ENCODE results near the gene OR5AR1. TPM values are rescaled to one million over a fixed set of nuclear protein-coding genes. Genes with fewer than 3 reads are reported as not detected.
"Not testable (repeated sequence)": the region's sequence is repeated elsewhere in the genome, so short reads cannot be mapped to it uniquely, and the experiment has no call there.

Gene OR5AR1
- total RNA-seq, 1 donor from 2014 or later: not detected

GRCh38 chr11:56637500-56637899 lies 26.0 kb upstream of the OR5AR1 start:
- no peak for DNase-seq (ENCODE audit: low spot score, unreplicated experiment)
- Mint-ChIP-seq H3K27ac (no peak overlapping the region), H3K36me3 (ENCODE audit: insufficient read depth) (no peaks in the 10 kb centered on the region), H3K4me3 (ENCODE audit: low read depth) (no peak overlapping the region), H3K27me3 (peaks cover 3% of the 10 kb centered on the region), H3K9me3 (ENCODE audit: low read depth) (peaks cover 9% of the 10 kb centered on the region), H3K4me1 (ENCODE audit: low read depth) (no peaks in the 10 kb centered on the region)
- no peak for TF ChIP-seq CTCF (IDR thresholded peaks at IDR 0.05; ENCODE audit: unreplicated experiment)

- H3K27me3 Mint-ChIP-seq: no peaks in the 10 kb centered on the region
- no peak for DNase-seq (ENCODE audit: low spot score, unreplicated experiment)
- no peak within 1 kb of the TSS for H3K27ac Mint-ChIP-seq
- no peaks in the 10 kb centered on the region for H3K4me1 Mint-ChIP-seq (ENCODE audit: low read depth)
- peaks cover 7% of the 10 kb centered on the region for H3K9me3 Mint-ChIP-seq (ENCODE audit: low read depth)
- no peak within 1 kb of the TSS for H3K4me3 Mint-ChIP-seq (ENCODE audit: low read depth)
- TF ChIP-seq CTCF (IDR thresholded peaks at IDR 0.05; ENCODE audit: unreplicated experiment): no peak
- H3K36me3 Mint-ChIP-seq (ENCODE audit: insufficient read depth): no peaks in the 10 kb centered on the region
Observed at GRCh38 chr11:56642339-56642738, 21.1 kb upstream of the OR5AR1 start, which contains the start of gene OR5AP2. Gene OR5AP2 (minus strand): TSS chr11:56642439. CDS start chr11:56642439, 0 bp downstream.

GRCh38 chr11:56659755-56660154 lies 3.7 kb upstream of the OR5AR1 start:
- Mint-ChIP-seq H3K36me3 (ENCODE audit: insufficient read depth) (no peaks in the 10 kb centered on the region), H3K27me3 (no peaks in the 10 kb centered on the region), H3K4me3 (ENCODE audit: low read depth) (no peak overlapping the region), H3K9me3 (ENCODE audit: low read depth) (peaks cover 4% of the 10 kb centered on the region), H3K4me1 (ENCODE audit: low read depth) (peaks cover 3% of the 10 kb centered on the region), H3K27ac (no peak overlapping the region)
- no peak for TF ChIP-seq CTCF (IDR thresholded peaks at IDR 0.05; ENCODE audit: unreplicated experiment)
- DNase-seq (ENCODE audit: low spot score, unreplicated experiment): no peak

GRCh38 chr11:56670984-56671383 lies 7.5 kb downstream of the OR5AR1 start:
- H3K27me3 Mint-ChIP-seq: no peaks in the 10 kb centered on the region
- DNase-seq (ENCODE audit: low spot score, unreplicated experiment): no peak
- no peak overlapping the region for H3K27ac Mint-ChIP-seq
- H3K4me1 Mint-ChIP-seq (ENCODE audit: low read depth): no peaks in the 10 kb centered on the region
- no peaks in the 10 kb centered on the region for H3K36me3 Mint-ChIP-seq (ENCODE audit: insufficient read depth)
- peaks cover 6% of the 10 kb centered on the region for H3K9me3 Mint-ChIP-seq (ENCODE audit: low read depth)
- H3K4me3 Mint-ChIP-seq (ENCODE audit: low read depth): no peak overlapping the region
- TF ChIP-seq CTCF (IDR thresholded peaks at IDR 0.05; ENCODE audit: unreplicated experiment): no peak

- no peaks in the 10 kb centered on the region for H3K36me3 Mint-ChIP-seq (ENCODE audit: insufficient read depth)
- H3K27ac Mint-ChIP-seq: no peak overlapping the region
- H3K4me3 Mint-ChIP-seq (ENCODE audit: low read depth): no peak overlapping the region
- DNase-seq (ENCODE audit: low spot score, unreplicated experiment): no peak
- TF ChIP-seq CTCF (IDR thresholded peaks at IDR 0.05; ENCODE audit: unreplicated experiment): no peak
- no peaks in the 10 kb centered on the region for H3K9me3 Mint-ChIP-seq (ENCODE audit: low read depth)
- H3K4me1 Mint-ChIP-seq (ENCODE audit: low read depth): no peaks in the 10 kb centered on the region
- H3K27me3 Mint-ChIP-seq: no peaks in the 10 kb centered on the region
Observed at GRCh38 chr11:56688554-56689100, 25.1 kb downstream of the OR5AR1 start.

GRCh38 chr11:56691179-56691578 lies 27.7 kb downstream of the OR5AR1 start:
- H3K36me3 Mint-ChIP-seq (ENCODE audit: insufficient read depth); H3K9me3 Mint-ChIP-seq (ENCODE audit: low read depth); H3K4me1 Mint-ChIP-seq (ENCODE audit: low read depth); H3K4me3 Mint-ChIP-seq (ENCODE audit: low read depth); H3K27ac Mint-ChIP-seq; DNase-seq (ENCODE audit: low spot score, unreplicated experiment); H3K27me3 Mint-ChIP-seq: not testable (repeated sequence)
